H9 (cell line): Measurements from ENCODE around the gene UBE2U. TPM values are rescaled to one million over a fixed set of nuclear protein-coding genes. Genes with fewer than 3 reads are reported as not detected.
A peak's percentile ranks its signal among the peaks of the same experiment; 100 is the strongest.

Experiments
- DNase-seq: peaks from one replicate; pipeline ENCODE4 v3.0.0-alpha.2; 2017
- H2AFZ ChIP-seq: one replicate; pipeline ENCODE4 v1.6.1; 2013; ENCODE audit warnings: mild to moderate bottlenecking, low read length, control low read depth, moderate library complexity
- H2AK5ac ChIP-seq: 2 replicates; pipeline ENCODE4 v1.6.1; 2013; ENCODE audit warnings: low read length, control low read depth, mixed read lengths; ENCODE audit not compliant: insufficient read length
- H2BK120ac ChIP-seq: one replicate; pipeline ENCODE4 v1.6.1; 2013; ENCODE audit warnings: low read depth, mild to moderate bottlenecking, low read length, control low read depth, inconsistent platforms; ENCODE audit not compliant: poor library complexity, severe bottlenecking
- H2BK12ac ChIP-seq: 2 replicates; pipeline ENCODE4 v1.6.1; 2013; ENCODE audit warnings: low read length, control low read depth, mixed read lengths, low read depth; ENCODE audit not compliant: insufficient read length
- H2BK15ac ChIP-seq: 2 replicates; pipeline ENCODE4 v1.6.1; 2013; ENCODE audit warnings: low read depth, low read length, control low read depth
- H2BK20ac ChIP-seq: one replicate; pipeline ENCODE4 v1.6.1; 2013; ENCODE audit warnings: low read depth, mild to moderate bottlenecking, low read length, control low read depth, inconsistent platforms; ENCODE audit not compliant: poor library complexity, severe bottlenecking
- H2BK5ac ChIP-seq: 2 replicates; pipeline ENCODE4 v1.6.1; 2013; ENCODE audit warnings: low read length, control low read depth, mixed read lengths; ENCODE audit not compliant: insufficient read length
- H3K14ac ChIP-seq: 2 replicates; pipeline ENCODE4 v1.6.1; 2013; ENCODE audit warnings: low read length, control low read depth; ENCODE audit not compliant: insufficient read depth
- H3K18ac ChIP-seq: 2 replicates; pipeline ENCODE4 v1.6.1; 2013; ENCODE audit warnings: low read depth, mild to moderate bottlenecking, mixed read lengths, low read length, control low read depth; ENCODE audit not compliant: insufficient read length
- H3K23ac ChIP-seq: 2 replicates; pipeline ENCODE4 v1.6.1; 2013; ENCODE audit warnings: low read length, control low read depth, mixed read lengths, low read depth; ENCODE audit not compliant: insufficient read length
- H3K23me2 ChIP-seq: 2 replicates; pipeline ENCODE4 v1.6.1; 2013; ENCODE audit warnings: low read depth, mild to moderate bottlenecking, mixed read lengths, low read length, control low read depth; ENCODE audit not compliant: insufficient read length, poor library complexity, severe bottlenecking
- H3K27ac ChIP-seq: 2 replicates; pipeline ENCODE4 v1.5.1; 2013; ENCODE audit warnings: low read length, control low read depth, mixed read lengths, low read depth; ENCODE audit not compliant: insufficient read length
- H3K27me3 ChIP-seq: 2 replicates; pipeline ENCODE4 v1.6.1; 2013; ENCODE audit warnings: low read length, control low read depth, inconsistent platforms; ENCODE audit not compliant: insufficient read depth
- H3K4ac ChIP-seq: 2 replicates; pipeline ENCODE4 v1.6.1; 2013; ENCODE audit warnings: low read depth, mild to moderate bottlenecking, control low read depth, inconsistent platforms, low read length, moderate library complexity
- H3K4me1 ChIP-seq: 2 replicates; pipeline ENCODE4 v1.6.1; 2013; ENCODE audit warnings: low read length, control low read depth, inconsistent platforms; ENCODE audit not compliant: insufficient read depth
- H3K4me2 ChIP-seq: 2 replicates; pipeline ENCODE4 v1.6.1; 2013; ENCODE audit warnings: low read length, control low read depth, mixed read lengths; ENCODE audit not compliant: insufficient read length, insufficient read depth
- H3K56ac ChIP-seq: 2 replicates; pipeline ENCODE4 v1.6.1; 2013; ENCODE audit warnings: low read depth, mild to moderate bottlenecking, mixed read lengths, low read length, control low read depth; ENCODE audit not compliant: insufficient read length
- H3K79me1 ChIP-seq: 2 replicates; pipeline ENCODE4 v1.6.1; 2013; ENCODE audit warnings: low read depth, mild to moderate bottlenecking, moderate library complexity, low read length, control low read depth, inconsistent platforms; ENCODE audit not compliant: insufficient read depth, poor library complexity, severe bottlenecking
- H3K79me2 ChIP-seq: 2 replicates; pipeline ENCODE4 v1.6.1; 2013; ENCODE audit warnings: low read length, control low read depth, inconsistent platforms; ENCODE audit not compliant: insufficient read depth
- H3K9ac ChIP-seq: 2 replicates; pipeline ENCODE4 v1.6.1; 2013; ENCODE audit warnings: low read length, control low read depth, mixed read lengths; ENCODE audit not compliant: insufficient read length; ENCODE audit errors: extremely low read depth
- H3K9me3 ChIP-seq: one replicate; pipeline ENCODE4 v1.6.1; 2013; ENCODE audit warnings: low read depth, low read length, inconsistent platforms; ENCODE audit not compliant: control insufficient read depth
- H3T11ph ChIP-seq: one replicate; pipeline ENCODE4 v1.6.1; 2013; ENCODE audit warnings: mild to moderate bottlenecking, low read length, control low read depth, inconsistent platforms
- H4K20me1 ChIP-seq: one replicate; pipeline ENCODE4 v1.6.1; 2013; ENCODE audit not compliant: control insufficient read depth, insufficient read length, insufficient read depth
- H4K5ac ChIP-seq: 2 replicates; pipeline ENCODE4 v1.6.1; 2013; ENCODE audit warnings: low read depth, mild to moderate bottlenecking, mixed read lengths, low read length, control low read depth; ENCODE audit not compliant: insufficient read length
- H4K8ac ChIP-seq: replicated peaks from 2 replicates; pipeline ENCODE4 v1.6.1; 2013; ENCODE audit warnings: low read length, control low read depth, mixed read lengths, low read depth; ENCODE audit not compliant: insufficient read length
- H4K91ac ChIP-seq: 2 replicates; pipeline ENCODE4 v1.6.1; 2013; ENCODE audit warnings: low read depth, mild to moderate bottlenecking, moderate library complexity, mixed read lengths, low read length, control low read depth; ENCODE audit not compliant: insufficient read length
- H3K27ac Mint-ChIP-seq, 3 experiments: 2 replicates in 2 of 3; 3 replicates in 1 of 3; pipeline ENCODE4 v1.8.0; 2020 to 2021; ENCODE audit warnings: mixed read lengths in 3 of 3, mild to moderate bottlenecking in 1 of 3, moderate library complexity in 1 of 3
- H3K27me3 Mint-ChIP-seq: 2 replicates; pipeline ENCODE4 v1.8.0; 2021; ENCODE audit warnings: low read depth, mild to moderate bottlenecking, moderate library complexity, mixed read lengths
- H3K36me3 Mint-ChIP-seq, 3 experiments: 2 replicates in 2 of 3; 3 replicates in 1 of 3; pipeline ENCODE4 v1.8.0; 2020 to 2021; ENCODE audit warnings: low read depth in 3 of 3, mixed read lengths in 3 of 3; ENCODE audit not compliant: insufficient read depth in 1 of 3
- H3K4me1 Mint-ChIP-seq, 2 experiments: 2 replicates each; pipeline ENCODE4 v1.8.0; 2020; ENCODE audit warnings: mixed read lengths in 2 of 2
- H3K4me3 Mint-ChIP-seq, 2 experiments: 2 replicates in 1 of 2; 3 replicates in 1 of 2; pipeline ENCODE4 v1.8.0; 2020 to 2021; ENCODE audit warnings: mild to moderate bottlenecking in 2 of 2, mixed read lengths in 2 of 2, moderate library complexity in 1 of 2
- H3K9me3 Mint-ChIP-seq, 2 experiments: 2 replicates in 1 of 2; 3 replicates in 1 of 2; pipeline ENCODE4 v1.8.0; 2020; ENCODE audit warnings: mild to moderate bottlenecking in 2 of 2, mixed read lengths in 2 of 2, moderate library complexity in 1 of 2
- CTCF ChIP-seq: fragments of 200-600 bp; sonication (generic); conservative IDR thresholded peaks from 3 replicates; pipeline ENCODE4 v1.8.0; 2021; ENCODE audit warnings: antibody characterized with exemption, mild to moderate bottlenecking
- WGBS: extraction: QIAGEN DNeasy Blood & Tissue Kit; methylation state at CpG from one replicate; pipeline ENCODE4 v1.1.7; 2013; ENCODE audit warnings: missing lambda C conversion rate, low lambda C conversion rate, mixed read lengths; ENCODE audit not compliant: insufficient read length; ENCODE audit errors: extremely low coverage; 5-methylcytosine and 5-hydroxymethylcytosine counted together
- long read RNA-seq: library from polyadenylated mRNA; unstranded; transcript quantifications from one replicate; pipeline ENCODE4 v2.0.0, GENCODE V29; 2020
- total RNA-seq: library from RNA; stranded (reverse); gene quantifications from 2 replicates; pipeline ENCODE4 v1.2.1, GENCODE V29; 2021

Gene UBE2U
- total RNA-seq = not detected in 2 replicates
- long read RNA-seq = 0 reads

GRCh38 chr1:64203420-64203819 is at the start of gene UBE2U:
UBE2U (plus strand) TSS chr1:64203623; CDS start chr1:64204051, 428 bp downstream.
- no peak within 1 kb of the TSS for H2BK12ac ChIP-seq
- no peak within 1 kb of the TSS for H3K56ac ChIP-seq
- H4K8ac ChIP-seq = no peak within 1 kb of the TSS
- no peaks in the 10 kb centered on the region for H4K20me1 ChIP-seq
- H2BK20ac ChIP-seq = no peak within 1 kb of the TSS
- WGBS = no CpG with 5 or more reads among the region's 23 CpGs
- peaks cover 11 to 13% of the 10 kb centered on the region in 2 experiments for H3K9me3 Mint-ChIP-seq
- no peak for TF ChIP-seq CTCF
- H3K18ac ChIP-seq = no peak within 1 kb of the TSS
- no peak within 1 kb of the TSS for H3K14ac ChIP-seq
- no peak within 1 kb of the TSS; a peak in 1 of 7 replicates for H3K27ac Mint-ChIP-seq
- H2BK5ac ChIP-seq = no peak within 1 kb of the TSS
- peaks cover 9 to 10% of the 10 kb centered on the region in 2 experiments for H3K4me1 Mint-ChIP-seq
- no peak within 1 kb of the TSS for H2BK120ac ChIP-seq
- no peaks in the 10 kb centered on the region; the same call in 1 of the 2 replicates for H3K4me1 ChIP-seq
- H3T11ph ChIP-seq = no peak within 1 kb of the TSS
- no peaks in the 10 kb centered on the region for H3K23me2 ChIP-seq
- H3K4me3 Mint-ChIP-seq = peak within 1 kb of the TSS in 1 of 2 experiments; percentile 24; a peak in 1 of 5 replicates
- H3K9me3 ChIP-seq = no peaks in the 10 kb centered on the region
- no peak within 1 kb of the TSS for H4K91ac ChIP-seq
- no peak within 1 kb of the TSS for H3K9ac ChIP-seq
- no peak within 1 kb of the TSS for H2BK15ac ChIP-seq
- H3K36me3 Mint-ChIP-seq = peaks cover 3 to 5% (median 4%) of the 10 kb centered on the region in 3 experiments; a peak in 6 of 7 replicates
- no peak within 1 kb of the TSS for H3K27ac ChIP-seq
- H3K27me3 ChIP-seq = no peaks in the 10 kb centered on the region
- H4K5ac ChIP-seq = no peak within 1 kb of the TSS
- no peak for DNase-seq
- H3K79me2 ChIP-seq = no peaks in the 10 kb centered on the region
- no peaks in the 10 kb centered on the region for H3K79me1 ChIP-seq
- H2AFZ ChIP-seq = no peak within 1 kb of the TSS
- H3K23ac ChIP-seq = no peak within 1 kb of the TSS
- H3K27me3 Mint-ChIP-seq = peaks cover 3% of the 10 kb centered on the region
- no peak within 1 kb of the TSS for H2AK5ac ChIP-seq
- H3K4me2 ChIP-seq = no peak within 1 kb of the TSS
- H3K4ac ChIP-seq = no peak within 1 kb of the TSS
